ENCODE data around the gene ISG20L2.
A peak's percentile ranks its signal among the peaks of the same experiment; 100 is the strongest.
"Not testable (repeated sequence)": the region's sequence is repeated elsewhere in the genome, so short reads cannot be mapped to it uniquely, and the experiment has no call there.

The ISG20L2 gene, protein sequence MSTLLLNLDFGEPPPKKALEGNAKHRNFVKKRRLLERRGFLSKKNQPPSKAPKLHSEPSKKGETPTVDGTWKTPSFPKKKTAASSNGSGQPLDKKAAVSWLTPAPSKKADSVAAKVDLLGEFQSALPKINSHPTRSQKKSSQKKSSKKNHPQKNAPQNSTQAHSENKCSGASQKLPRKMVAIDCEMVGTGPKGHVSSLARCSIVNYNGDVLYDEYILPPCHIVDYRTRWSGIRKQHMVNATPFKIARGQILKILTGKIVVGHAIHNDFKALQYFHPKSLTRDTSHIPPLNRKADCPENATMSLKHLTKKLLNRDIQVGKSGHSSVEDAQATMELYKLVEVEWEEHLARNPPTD

DNA sequence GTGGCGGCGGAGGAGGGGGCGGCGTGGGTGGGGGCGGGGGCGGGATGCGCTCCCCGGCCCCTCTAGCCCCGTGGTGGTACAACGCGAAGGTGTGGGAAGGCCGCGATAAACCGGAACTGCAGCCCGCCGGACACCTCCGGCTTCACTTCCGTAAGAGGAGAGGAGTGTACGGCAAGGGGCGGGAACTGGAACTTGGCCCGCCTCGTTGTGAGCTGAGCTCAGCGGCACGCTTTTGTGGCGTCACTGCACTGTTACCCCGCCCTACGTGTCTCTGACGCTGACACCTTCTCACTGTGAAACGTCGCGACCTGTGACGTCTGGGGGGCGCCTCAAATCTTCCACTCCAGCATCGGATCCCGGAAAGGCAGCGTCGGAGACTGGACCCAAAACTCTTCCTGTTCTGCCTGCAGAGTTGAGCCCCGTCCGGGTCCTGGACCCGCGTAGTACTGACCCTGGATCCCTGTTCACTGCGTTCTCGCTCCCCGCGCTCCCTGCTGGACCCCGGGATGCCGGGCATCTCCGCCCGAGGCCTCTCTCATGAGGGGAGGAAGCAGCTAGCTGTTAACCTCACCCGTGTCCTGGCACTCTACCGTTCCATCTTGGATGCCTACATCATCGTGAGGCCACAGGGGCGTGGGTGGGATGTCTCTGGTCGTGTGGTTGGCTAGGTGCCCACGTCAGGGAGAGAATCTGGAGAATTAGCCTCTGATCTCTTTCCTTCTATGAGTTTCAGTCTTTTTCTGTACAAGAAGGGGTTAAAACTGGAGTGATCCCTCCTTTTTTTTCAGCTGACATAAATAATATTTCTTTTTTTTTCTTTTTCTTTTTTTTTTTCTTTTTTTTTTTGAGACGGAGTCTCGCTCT, at the start of gene ISG20L2:
TSS of gene ISG20L2 (minus strand) at position 168 of the 864 bp plus-strand sequence. CDS start 1,114 bp downstream, outside the sequence.
- peak; percentile 85 for DNase-seq

DNA sequence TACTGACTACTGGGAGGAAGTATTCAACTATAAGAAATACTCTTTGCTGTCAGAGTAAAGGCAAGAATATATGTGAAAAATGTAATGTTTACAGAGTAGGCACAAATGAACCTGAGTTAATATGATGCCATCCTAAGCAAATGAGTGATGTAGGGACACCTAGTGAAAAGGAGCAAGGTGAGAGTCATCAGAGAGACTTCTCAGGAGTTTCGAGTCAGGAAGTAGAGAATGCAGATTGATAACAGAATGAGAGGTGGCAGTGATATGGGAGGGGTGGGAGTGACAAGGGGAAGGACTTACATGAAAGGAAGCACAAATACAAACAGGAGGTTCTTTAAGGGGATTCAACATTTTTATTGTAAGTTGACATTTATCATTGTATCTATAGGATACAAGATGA, 49.0 kb upstream of the ISG20L2 start:
- no peak for DNase-seq

DNA sequence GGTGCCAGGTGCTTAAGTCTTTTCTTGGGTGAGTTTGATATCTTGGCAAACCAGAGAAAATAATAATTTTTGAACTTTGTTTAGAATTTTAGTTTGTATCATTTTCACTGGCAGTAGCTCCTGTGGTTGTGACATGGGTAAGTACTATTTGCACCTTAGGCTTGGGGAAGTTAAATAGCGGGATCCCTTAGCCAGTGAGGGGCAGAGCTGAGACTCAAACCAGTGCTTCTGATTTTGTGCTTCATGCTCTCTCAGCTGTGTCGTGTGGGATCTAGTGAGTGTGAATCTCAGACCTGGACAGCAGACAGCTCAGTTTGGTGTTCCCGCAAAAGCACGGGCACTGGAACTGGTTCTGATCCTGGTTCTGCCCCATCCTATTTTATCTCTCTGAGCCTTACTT, 48.4 kb upstream of the ISG20L2 start:
- no peak for DNase-seq

DNA sequence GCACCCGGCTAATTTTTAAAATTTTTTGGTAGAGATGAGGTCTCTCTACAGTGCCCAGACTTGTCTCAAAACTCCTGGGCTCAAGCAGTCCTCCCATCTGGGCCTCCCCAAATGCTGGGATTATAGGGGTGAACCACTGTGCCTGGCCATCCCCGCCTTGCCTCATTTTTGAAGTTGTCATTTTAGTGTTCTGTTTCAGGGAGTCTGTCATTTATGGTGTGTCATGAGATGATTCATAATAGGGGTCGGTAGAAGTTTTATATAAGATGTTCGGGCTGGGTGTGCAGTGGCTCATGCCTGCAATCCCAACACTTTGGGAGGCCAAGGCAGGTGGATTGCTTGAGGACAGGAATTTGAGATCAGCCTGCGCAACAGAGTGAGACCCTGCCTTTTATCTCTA, 47.2 kb upstream of the ISG20L2 start:
- DNase-seq: no peak

DNA sequence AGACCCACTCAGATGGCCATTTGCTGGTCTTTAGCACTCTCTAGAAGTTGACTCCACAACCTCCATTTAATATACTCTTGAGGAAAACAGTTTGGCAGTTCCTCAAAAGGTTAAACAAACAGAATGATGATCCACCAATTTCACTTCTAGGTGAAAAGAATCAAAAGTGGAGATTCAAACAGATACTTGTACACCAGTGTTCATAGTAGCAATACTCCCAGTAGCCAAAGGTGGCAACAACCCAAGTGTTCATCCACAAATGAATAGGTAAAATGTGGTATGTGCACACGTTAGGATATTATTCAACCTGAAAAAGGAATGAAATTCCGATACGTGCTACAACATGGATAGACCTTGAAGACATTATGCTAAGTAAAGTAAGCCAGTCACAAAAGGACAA, 45.0 kb upstream of the ISG20L2 start:
- DNase-seq: no peak

DNA sequence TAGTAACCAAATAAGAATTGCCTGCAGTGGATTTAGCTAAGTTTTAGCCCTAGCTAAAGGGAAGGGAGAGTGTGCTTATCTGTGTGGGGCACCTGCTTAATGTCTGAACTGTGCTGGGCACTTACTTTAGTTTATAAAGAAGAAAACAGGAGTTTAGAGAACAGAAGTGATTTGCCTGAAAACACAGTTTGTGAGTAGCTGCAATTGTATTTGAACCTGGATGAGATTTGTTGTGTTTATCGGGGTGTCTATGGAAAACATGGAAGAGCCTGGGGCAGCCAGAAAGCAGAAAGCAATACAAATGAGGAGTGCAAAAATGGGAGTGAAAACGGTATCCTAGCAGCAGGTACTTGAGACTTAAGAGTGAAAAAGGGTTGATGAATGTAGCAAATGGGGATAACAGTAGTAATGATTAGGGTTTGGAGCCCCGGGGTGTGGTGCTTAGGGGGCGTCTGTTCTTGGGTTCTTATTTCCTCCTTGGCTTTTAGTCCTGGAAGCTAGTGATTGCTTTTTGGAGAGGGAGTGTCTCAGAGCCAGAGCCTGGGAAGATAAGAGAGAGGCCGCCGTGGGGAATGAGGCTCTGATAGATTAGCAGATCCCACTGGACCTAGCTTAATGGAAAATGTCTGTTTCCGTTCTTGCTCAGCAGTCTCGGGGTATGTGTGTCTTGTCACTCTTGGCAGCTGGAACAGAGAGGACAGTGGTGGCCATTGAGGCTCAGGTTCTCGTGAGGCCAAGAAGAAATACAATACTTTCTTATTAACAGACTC, 44.3 kb upstream of the ISG20L2 start:
- no peak for DNase-seq

DNA sequence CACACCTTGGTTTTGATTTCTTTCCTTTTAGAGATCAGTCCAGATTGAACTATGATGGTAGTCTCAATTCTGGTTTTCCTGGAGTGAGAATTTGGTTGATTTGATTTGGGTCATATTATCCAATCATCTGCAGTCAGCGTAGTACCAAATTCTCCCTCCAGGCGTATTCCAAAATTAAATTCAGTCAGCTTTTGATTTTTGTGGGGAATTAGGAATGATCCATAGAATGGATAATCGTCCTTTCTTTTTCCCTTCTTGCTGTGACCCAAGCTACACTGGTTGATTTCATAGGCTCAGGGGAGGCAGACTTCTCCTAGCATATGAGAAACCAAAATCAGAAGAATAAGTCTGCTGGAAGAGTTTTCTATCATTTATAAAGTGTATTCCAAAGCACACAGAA, 43.7 kb upstream of the ISG20L2 start:
- no peak for DNase-seq

DNA sequence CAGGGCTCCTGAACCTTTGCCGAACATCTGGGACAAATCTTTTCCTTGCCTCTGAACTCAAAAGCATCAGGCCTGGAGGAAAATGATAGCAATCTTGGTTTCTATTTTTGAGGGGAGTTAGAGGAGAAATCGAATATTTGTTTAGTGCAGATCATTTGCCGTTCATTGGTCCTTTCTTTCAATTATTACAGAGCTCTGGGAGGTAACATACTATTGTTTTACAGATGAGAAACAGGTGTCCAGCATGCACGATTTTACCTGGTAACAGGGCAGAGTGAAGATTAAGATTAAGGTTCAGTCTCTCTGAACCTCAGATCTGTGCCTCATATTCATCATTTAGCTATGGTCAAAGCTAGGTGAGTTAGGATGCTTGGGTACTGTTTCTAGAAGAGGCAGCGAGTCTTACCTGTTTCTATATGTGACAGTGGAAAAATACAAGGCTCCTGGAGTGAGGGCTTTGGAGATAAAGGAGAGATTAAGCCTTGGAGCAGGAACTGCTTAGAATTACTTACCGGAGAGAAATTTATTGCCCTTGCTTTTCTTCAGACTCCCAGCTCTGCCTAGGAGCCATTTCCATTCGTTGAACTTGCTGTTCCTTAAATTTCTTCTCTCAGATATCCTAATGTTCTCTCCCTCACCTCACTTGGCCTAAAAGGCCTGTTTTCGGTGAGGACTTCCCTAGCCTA, 40.2 kb upstream of the ISG20L2 start:
- DNase-seq: no peak

DNA sequence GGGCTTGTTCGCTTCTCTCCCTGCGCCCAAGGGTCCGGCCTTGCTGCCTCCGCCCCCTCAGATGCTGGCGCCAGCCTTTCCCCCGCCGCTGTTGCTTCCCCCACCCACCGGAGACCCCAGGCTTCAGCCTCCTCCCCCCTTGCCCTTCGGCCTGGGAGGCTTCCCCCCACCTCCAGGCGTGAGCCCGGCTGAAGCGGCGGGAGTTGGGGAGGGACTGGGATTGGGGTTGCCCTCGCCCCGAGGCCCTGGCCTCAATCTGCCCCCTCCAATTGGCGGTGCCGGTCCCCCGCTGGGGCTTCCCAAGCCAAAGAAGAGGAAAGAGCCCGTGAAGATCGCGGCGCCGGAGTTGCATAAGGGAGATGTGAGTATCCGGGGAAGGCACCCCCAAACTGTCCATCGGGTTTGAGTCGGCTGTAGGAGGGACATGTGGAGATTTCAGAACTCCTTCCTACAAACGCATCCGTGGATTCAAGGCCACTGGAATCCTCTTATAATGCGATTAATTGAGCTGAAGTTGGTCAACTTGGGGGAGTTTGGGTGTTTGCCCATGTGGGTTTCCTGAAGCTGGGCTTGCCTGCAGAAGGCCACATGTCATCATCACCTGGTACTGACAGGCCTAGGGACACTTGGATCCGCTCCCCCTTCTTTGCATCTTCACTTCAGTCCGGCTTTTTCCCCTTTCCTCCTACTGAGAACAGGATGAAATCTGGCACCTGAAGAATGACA, 39.5 kb upstream of the ISG20L2 start:
- DNase-seq: no peak

DNA sequence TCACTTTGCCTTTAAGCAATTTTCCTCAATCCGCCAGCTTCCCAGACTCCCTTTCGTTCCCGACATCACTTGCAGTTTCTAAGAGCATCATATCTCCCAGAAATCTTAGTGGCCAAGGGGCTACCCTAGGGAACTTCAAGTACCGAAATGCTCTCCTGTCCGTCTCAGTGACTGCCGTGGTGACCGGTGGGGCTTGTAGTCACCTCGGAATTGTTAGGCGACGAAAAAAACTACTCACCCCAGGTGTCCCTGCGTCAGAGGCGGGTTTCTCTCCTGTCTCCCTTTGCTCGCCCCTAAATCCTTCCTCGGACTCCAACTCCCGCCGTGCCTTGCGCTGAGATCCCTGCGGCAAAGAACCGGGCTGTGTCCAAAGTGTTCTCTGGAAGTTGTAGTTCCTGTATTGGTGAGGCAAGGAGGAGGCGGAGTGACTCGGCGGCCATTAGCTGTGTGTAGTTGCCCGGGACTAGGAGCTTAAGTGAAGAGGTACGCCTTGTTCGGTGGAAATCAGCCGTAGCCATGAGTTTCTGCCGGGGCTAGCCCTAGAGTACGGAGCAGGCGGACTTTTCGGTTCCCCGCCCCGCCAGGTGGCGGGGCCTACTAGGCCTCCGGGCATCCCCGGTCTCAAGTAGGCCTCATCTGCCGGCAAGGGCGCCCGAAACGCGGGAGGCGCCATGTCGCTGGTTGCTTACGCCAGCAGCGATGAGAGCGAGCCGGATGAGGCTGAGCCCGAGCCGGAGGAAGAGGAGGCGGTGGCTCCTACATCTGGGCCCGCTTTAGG, 38.7 kb upstream of the ISG20L2 start, which contains the start of gene PRCC:
TSS of gene PRCC (plus strand) at position 435 of the 778 bp plus-strand sequence. CDS start at position 672, 237 bp downstream.
- peak; percentile 98 for DNase-seq

DNA sequence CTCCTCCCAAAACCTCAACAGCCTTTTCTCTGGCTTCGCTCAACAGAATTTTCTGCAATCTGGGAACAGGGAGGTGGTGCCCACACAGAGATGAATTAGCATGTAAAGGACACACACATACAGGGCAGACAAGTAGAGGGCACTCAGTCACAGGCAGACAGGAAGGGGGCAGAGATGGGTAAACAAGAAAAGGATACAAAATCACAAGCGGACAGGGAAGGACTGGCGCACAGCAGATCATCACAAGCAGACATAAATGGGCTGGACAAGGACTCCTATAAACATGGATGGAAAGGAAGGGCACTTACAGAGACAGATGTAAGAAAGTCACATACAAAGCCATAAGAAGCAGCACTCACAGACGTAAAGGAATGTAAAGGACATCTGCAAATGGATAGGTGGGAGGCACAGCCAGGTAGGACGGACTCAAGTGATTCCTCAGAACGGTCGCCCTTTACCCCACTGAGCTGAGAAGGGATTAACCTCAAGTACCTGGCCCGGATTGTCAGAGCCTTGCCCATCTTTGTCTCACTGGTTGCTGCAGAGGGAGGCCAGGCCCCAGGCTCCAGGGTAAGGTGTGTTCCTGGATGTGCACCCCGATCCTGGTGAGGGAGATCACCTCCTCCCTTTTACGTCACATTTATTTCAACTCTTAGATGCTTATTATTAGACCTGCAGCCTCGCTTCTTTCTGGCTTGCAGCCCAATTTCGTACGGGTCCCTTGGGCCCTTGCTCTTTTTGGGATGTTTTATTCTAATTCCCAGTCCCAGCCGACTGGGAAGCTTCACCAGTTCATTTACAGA, 37.9 kb upstream of the ISG20L2 start:
- peak; percentile 74 for DNase-seq

DNA sequence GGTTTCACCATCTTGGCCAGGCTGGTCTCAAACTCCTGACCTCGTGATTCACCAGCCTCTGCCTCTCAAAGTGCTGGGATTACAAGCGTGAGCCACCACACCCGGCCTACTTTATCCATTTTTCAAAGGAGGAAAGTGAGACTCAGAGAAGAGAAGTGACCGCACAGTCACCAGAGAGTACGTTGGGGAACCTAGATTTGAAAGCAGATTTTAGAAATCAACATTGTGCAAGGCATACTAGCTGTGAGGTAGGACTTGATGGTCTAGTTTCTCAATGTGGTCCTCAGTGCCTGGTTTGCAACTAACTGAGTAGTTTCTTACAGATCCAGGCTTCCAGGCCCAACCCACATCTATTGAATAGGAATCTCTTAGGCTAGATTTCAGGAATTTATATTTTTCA, 37.1 kb upstream of the ISG20L2 start:
- no peak for DNase-seq

DNA sequence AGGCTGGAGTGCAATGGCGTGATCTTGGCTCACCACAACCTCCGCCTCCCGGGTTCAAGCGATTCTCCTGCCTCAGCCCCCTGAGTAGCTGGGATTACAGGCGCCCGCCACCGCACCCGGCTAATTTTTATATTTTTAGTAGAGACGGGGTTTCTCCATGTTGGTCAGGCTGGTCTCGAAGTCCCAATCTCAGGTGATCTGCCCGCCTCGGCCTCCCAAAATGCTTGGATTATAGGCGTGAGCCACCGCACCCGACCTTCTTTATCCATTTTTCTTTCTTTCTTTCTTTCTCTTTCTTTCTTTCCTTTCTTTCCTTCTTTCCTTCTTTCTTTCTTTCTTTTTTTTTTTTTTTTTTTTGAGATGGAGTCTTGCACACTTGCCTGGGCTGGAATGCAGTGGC, 36.6 kb upstream of the ISG20L2 start:
- not testable (repeated sequence) for DNase-seq

DNA sequence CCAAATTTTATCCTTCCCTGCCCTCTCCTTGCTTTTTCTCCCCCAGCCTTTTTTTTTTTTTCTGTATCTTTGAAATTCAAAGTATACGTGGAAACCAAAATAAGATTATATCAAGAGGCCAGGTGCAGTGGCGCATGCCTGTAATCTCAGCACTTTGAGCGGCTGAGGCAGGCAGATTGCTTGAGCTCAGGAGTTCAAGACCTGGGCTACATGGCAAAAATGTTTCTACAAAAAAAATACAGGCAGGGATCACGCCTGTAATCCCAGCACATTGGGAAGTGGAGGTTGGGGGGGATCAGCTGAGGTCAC, 32.2 kb upstream of the ISG20L2 start:
- no peak for DNase-seq

DNA sequence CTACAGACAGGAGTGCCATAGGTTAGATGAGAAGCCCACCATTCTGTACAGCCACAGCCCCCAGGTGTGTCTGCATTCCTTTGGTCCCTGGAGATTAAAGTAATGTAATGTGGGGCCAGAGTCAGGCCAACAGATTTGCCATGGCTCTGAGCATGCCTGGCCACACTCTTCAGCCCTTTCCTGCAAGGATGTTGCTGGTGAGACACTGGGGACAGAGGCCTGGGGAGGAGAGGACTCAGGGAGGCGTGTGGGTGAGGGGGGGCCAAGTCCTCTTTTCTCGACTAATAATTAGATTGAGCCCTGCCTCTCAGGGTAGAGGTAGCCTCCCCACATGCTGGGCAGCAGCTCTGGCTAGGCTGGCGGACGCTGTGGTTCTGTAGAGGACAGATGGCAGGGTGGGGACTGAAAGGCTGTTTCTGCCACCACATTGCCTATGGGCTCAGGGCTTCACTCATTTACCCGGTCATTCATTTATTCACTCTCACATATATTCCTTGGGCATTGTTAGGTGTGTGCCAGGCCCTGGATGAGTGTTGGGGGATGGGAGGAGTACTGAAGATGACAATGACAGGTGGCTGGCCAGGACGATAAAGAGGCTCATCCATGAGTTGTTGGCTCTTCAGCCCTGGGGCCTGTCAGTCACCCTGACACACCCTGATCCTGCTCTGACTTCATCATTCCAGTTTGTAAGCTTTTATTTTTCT, 31.7 kb upstream of the ISG20L2 start:
- no peak for DNase-seq

DNA sequence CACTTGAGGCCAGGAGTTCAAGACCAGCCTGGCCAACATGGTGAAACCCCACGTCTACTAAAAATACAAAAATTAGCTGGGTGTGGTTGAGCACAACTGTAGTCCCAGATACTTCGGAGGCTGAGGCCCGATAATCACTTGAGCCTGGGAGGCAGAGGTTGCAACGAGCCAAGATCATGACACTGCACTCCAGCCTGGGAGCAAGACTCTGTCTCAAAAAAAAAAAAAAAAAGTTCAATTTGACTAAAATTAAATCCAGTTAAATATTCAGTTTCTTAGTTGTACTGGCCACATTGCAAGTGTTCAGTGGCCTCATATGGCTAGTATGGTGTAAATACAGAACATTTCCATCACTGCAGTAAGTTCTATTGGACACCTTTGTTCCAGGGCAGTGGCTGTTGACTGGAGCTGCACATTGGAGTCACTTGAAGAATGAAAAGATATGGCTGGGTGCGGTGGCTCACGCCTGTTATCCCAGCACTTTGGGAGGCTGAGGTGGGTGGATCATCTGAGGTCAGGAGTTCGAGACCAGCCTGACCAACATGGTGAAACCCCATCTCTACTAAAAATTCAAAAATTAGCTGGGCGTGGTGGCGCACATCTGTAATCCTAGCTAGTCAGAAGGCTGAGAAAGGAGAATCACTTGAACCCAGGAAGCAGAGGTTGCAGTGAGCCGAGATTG, 29.1 kb upstream of the ISG20L2 start:
- DNase-seq: not testable (repeated sequence)

DNA sequence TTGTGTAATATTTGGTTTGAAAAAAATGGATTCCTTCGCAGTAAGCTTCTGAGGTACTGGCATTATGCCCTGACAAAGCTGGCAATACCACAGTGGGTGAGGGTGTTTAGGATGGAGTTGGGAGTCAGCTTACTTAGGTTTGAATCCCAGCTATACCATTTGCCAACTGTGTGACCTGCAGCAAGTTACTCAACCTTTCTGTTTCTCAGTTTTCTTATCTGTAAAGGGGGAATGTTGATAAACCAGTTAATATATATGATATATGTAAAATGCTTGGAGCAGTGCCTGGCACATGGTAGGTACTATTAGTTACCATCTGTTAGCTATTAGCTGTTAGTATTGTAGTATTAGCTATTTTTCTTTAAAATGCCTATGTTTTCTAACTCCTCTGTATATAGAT, 27.8 kb upstream of the ISG20L2 start:
- no peak for DNase-seq

DNA sequence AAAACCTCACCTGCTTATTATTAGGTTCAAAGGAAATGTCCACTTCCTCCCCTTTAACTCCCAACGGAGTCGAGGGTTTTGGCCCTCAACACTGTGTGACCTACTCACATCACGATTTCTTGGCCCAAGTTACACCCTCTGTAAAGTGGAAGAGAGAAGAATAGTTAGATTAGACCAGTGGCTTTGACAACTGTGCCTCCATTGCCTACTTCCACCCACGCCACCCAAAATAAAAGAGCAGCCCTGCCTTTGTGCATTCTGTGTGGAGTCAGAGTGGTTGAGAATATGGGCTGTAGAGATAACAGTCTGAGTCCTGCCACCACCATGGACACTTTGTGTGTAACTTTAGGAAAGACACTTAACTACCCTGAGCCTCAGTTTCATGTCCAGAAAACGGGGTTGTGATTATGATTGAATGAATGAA, 27.0 kb upstream of the ISG20L2 start:
- no peak for DNase-seq

DNA sequence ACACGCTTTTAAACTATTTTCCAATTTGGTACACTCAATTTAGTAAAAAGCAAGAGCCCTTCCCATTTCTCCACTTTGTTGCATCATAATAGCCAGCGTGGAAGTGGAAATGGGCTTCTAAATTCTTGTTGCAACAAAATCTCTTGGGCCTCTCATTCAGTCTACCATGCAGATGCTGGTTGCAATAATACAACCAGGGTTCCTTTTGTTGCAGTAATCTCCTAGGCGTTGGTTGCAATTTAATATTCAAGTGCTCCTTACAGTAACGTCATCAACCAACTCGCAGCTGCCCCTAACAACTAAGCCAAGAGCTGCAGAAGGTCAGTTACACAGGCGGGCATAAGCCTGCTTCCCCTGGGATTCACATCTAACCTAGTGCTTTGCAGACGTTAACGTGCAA, 25.7 kb upstream of the ISG20L2 start:
- DNase-seq: no peak

Data from NCI-H2029 treated with DMSO at 0.1 percent for 48 hours (cell line).